Trophoblast cell (in vitro differentiated cells and primary cell): ENCODE results near the gene HOXD8.
A peak's percentile ranks its signal among the peaks of the same experiment; 100 is the strongest.

Experiments used
- DNase-seq, 2 donors: peaks; one replicate each; pipeline ENCODE4 v3.0.0-alpha.2; 2016
- H2AFZ ChIP-seq: 2 replicates; pipeline ENCODE4 v1.6.1; 2013; ENCODE audit warnings: low read length, moderate library complexity, mild to moderate bottlenecking; ENCODE audit not compliant: insufficient read depth, poor library complexity
- H2AK5ac ChIP-seq: 2 replicates; pipeline ENCODE4 v1.6.1; 2013; ENCODE audit warnings: mild to moderate bottlenecking, low read length
- H2BK120ac ChIP-seq: 2 replicates; pipeline ENCODE4 v1.6.1; 2013; ENCODE audit warnings: low read length, mild to moderate bottlenecking, moderate library complexity; ENCODE audit not compliant: insufficient read depth, poor library complexity
- H2BK12ac ChIP-seq: 2 replicates; pipeline ENCODE4 v1.6.1; 2013; ENCODE audit warnings: mild to moderate bottlenecking, low read length, moderate library complexity
- H2BK5ac ChIP-seq: 2 replicates; pipeline ENCODE4 v1.6.1; 2013; ENCODE audit warnings: low read length, low read depth, moderate library complexity, mild to moderate bottlenecking; ENCODE audit not compliant: poor library complexity
- H3K14ac ChIP-seq: 2 replicates; pipeline ENCODE4 v1.6.1; 2013; ENCODE audit warnings: mild to moderate bottlenecking, low read length
- H3K18ac ChIP-seq: 2 replicates; pipeline ENCODE4 v1.6.1; 2013; ENCODE audit warnings: mild to moderate bottlenecking, low read length
- H3K23ac ChIP-seq: 2 replicates; pipeline ENCODE4 v1.6.1; 2013; ENCODE audit warnings: low read length
- H3K27ac ChIP-seq: 2 replicates; pipeline ENCODE4 v1.5.1; 2013; ENCODE audit warnings: low read depth, mild to moderate bottlenecking, inconsistent platforms, low read length, moderate library complexity
- H3K27me3 ChIP-seq: 2 replicates; pipeline ENCODE4 v1.6.1; 2013; ENCODE audit warnings: inconsistent platforms, mild to moderate bottlenecking, low read length, moderate library complexity; ENCODE audit not compliant: insufficient read depth
- H3K36me3 ChIP-seq, 2 experiments: 1 replicate in 1 of 2; 2 replicates in 1 of 2; pipeline ENCODE4 v1.6.1; 2013; ENCODE audit warnings: low read length in 2 of 2, mild to moderate bottlenecking in 2 of 2, moderate library complexity in 1 of 2; ENCODE audit not compliant: insufficient read depth in 2 of 2, control insufficient read depth in 1 of 2
- H3K4ac ChIP-seq: 2 replicates; pipeline ENCODE4 v1.6.1; 2013; ENCODE audit warnings: low read depth, mild to moderate bottlenecking, low read length, moderate library complexity
- H3K4me1 ChIP-seq, 2 experiments: 1 replicate in 1 of 2; 2 replicates in 1 of 2; pipeline ENCODE4 v1.6.1; 2013; ENCODE audit warnings: low read length in 2 of 2, mild to moderate bottlenecking in 2 of 2, moderate library complexity in 1 of 2; ENCODE audit not compliant: insufficient read depth in 2 of 2, control insufficient read depth in 1 of 2
- H3K4me2 ChIP-seq: 2 replicates; pipeline ENCODE4 v1.6.1; 2013; ENCODE audit warnings: inconsistent platforms, mild to moderate bottlenecking, low read length, moderate library complexity
- H3K4me3 ChIP-seq: 2 replicates; pipeline ENCODE4 v1.5.1; 2013; ENCODE audit warnings: mild to moderate bottlenecking, low read depth, low read length, inconsistent platforms
- H3K79me1 ChIP-seq: one replicate; pipeline ENCODE4 v1.6.1; 2013; ENCODE audit warnings: low read length
- H3K79me2 ChIP-seq: 2 replicates; pipeline ENCODE4 v1.6.1; 2013; ENCODE audit warnings: low read length, mild to moderate bottlenecking; ENCODE audit not compliant: control insufficient read depth, insufficient read depth, poor library complexity
- H3K9ac ChIP-seq: 2 replicates; pipeline ENCODE4 v1.6.1; 2013; ENCODE audit warnings: mild to moderate bottlenecking, low read length
- H3K9me3 ChIP-seq: 2 replicates; pipeline ENCODE4 v1.6.1; 2013; ENCODE audit warnings: low read depth, mild to moderate bottlenecking, control low read depth, inconsistent platforms, low read length; ENCODE audit not compliant: insufficient read depth
- H4K12ac ChIP-seq: 2 replicates; pipeline ENCODE4 v1.6.1; 2013; ENCODE audit warnings: low read depth, mild to moderate bottlenecking, low read length, moderate library complexity
- H4K8ac ChIP-seq: 2 replicates; pipeline ENCODE4 v1.6.1; 2013; ENCODE audit warnings: low read depth, mild to moderate bottlenecking, low read length, moderate library complexity
- H4K91ac ChIP-seq: one replicate; pipeline ENCODE4 v1.6.1; 2013; ENCODE audit warnings: low read depth, mild to moderate bottlenecking, low read length, moderate library complexity
- WGBS: extraction: QIAGEN DNeasy Blood & Tissue Kit; methylation state at CpG from one replicate; pipeline ENCODE4 v1.1.7; 2013; ENCODE audit warnings: missing lambda C conversion rate; ENCODE audit not compliant: insufficient read length, insufficient coverage; ENCODE audit errors: extremely low coverage; 5-methylcytosine and 5-hydroxymethylcytosine counted together

The HOXD8 gene

DNA sequence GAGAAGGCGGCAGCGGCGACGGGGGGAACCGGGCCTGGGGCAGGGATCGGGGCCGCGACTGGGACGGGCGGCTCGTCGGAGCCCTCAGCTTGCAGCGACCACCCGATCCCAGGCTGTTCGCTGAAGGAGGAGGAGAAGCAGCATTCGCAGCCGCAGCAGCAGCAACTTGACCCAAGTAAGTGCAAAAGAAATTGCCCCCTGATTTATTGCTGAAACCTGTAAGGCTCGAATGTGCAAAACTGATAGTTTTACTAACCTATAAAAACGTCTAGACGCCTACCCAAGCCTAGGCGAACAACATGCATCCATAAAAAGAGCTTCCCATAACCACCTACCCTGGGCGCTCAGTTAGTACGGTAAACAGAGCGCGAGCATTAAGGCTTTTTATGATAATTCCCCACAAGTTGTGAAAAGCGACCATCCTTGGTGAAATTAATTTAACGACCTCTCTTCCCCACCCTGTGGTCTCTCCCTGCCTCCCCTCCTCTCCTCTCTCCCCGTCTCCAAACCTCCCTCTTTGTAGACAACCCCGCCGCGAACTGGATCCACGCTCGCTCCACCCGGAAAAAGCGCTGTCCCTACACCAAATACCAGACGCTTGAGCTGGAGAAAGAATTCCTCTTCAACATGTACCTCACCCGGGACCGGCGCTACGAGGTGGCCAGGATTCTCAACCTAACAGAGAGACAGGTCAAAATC lies 5.9 kb upstream of the HOXD8 start:
- Histone ChIP-seq H2AFZ (no peak overlapping the region), H3K18ac (no peak overlapping the region), H4K91ac (no peak overlapping the region), H3K23ac (no peak overlapping the region), H3K27ac (no peak overlapping the region), H3K9ac (no peak overlapping the region), H3K79me1 (no peaks in the 10 kb centered on the region), H3K27me3 (peaks cover 77% of the 10 kb centered on the region), H3K4me1 (peaks cover 5 to 9% of the 10 kb centered on the region in 2 experiments), H3K4me3 (peak overlapping the region; percentile 37), H3K4me2 (peak overlapping the region; percentile 80), H2BK12ac (no peak overlapping the region), H3K79me2 (no peaks in the 10 kb centered on the region), H4K12ac (no peak overlapping the region), H2BK120ac (no peak overlapping the region), H3K36me3 (no peaks in the 10 kb centered on the region), H4K8ac (no peak overlapping the region), H3K9me3 (peaks cover 8% of the 10 kb centered on the region), H3K4ac (no peak overlapping the region), H2BK5ac (no peak overlapping the region), H3K14ac (no peak overlapping the region), H2AK5ac (no peak overlapping the region)
- no peak for DNase-seq
- WGBS = no CpG with 5 or more reads among the region's 40 CpGs

- H2AK5ac ChIP-seq = no peak overlapping the region
- H3K4me1 ChIP-seq = peaks cover 10 to 13% of the 10 kb centered on the region in 2 experiments
- H4K8ac ChIP-seq = no peak overlapping the region
- H3K23ac ChIP-seq = no peak overlapping the region
- H3K36me3 ChIP-seq = no peaks in the 10 kb centered on the region
- no peak overlapping the region for H3K27ac ChIP-seq
- H2AFZ ChIP-seq = no peak overlapping the region
- H3K14ac ChIP-seq = no peak overlapping the region
- no peak overlapping the region for H3K9ac ChIP-seq
- no peaks in the 10 kb centered on the region for H3K79me1 ChIP-seq
- H2BK5ac ChIP-seq = no peak overlapping the region
- H4K12ac ChIP-seq = no peak overlapping the region
- peaks cover 80% of the 10 kb centered on the region for H3K27me3 ChIP-seq
- DNase-seq = no peak
- H3K4ac ChIP-seq = no peak overlapping the region
- no peak overlapping the region for H4K91ac ChIP-seq
- no peak overlapping the region for H2BK120ac ChIP-seq
- H3K9me3 ChIP-seq = peaks cover 8% of the 10 kb centered on the region
- H3K18ac ChIP-seq = no peak overlapping the region
- no CpG with 5 or more reads among the region's 34 CpGs for WGBS
- H3K4me2 ChIP-seq = no peak overlapping the region
- H3K4me3 ChIP-seq = no peak overlapping the region
- no peaks in the 10 kb centered on the region for H3K79me2 ChIP-seq
- H2BK12ac ChIP-seq = no peak overlapping the region
These were observed 5.2 kb upstream of the HOXD8 start for GRCh38 chr2:176124110-176124946.

DNA sequence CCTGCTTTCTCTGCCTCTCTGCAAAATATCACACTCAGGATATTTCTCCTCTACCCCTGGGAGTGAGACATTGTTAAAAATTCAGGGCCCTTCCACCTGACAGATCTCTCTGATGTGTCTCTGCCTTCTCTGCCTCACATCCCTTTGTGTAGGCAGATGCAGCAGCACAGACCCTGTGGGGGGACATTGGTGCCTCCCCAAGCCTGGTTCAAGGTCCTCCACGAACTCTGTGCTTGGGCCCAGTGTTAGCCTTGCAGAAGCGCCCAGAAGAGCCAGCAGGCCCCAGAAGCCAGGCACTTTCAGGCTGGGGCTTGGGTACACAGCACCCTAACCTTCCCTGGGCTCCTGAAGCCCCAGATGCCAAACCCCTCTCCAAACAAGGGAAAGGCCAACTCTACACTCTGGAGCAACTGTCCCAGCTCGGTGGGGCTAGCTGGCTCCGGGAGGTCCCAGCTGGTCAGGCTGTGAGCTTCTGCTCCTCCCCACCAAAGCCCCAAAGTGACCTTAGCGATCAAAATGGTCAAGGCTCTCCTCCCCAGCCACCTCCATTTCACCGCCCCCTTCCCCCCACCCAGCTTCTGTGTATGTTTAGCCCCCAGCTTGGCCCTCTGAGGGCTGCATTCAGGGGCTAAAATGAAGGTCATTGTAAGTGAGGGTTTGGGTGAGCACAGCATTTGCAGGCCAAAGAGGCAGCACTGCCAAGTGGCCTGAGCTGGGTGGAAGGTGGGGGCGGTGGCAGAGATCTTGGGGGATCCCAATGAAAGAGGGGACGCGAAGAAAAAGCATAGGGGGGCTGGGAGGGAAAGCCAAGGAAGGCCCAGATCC lies 4.3 kb upstream of the HOXD8 start:
- H3K9me3 ChIP-seq = peaks cover 8% of the 10 kb centered on the region
- H4K91ac ChIP-seq = no peak overlapping the region
- H2AFZ ChIP-seq = no peak overlapping the region
- no peak for DNase-seq
- H3K9ac ChIP-seq = no peak overlapping the region
- H2AK5ac ChIP-seq = no peak overlapping the region
- H3K79me1 ChIP-seq = no peaks in the 10 kb centered on the region
- H3K4ac ChIP-seq = no peak overlapping the region
- no peak overlapping the region for H3K4me2 ChIP-seq
- no peak overlapping the region for H3K27ac ChIP-seq
- H4K12ac ChIP-seq = no peak overlapping the region
- H3K27me3 ChIP-seq = peaks cover 81% of the 10 kb centered on the region
- no peak overlapping the region for H2BK5ac ChIP-seq
- no peak overlapping the region for H2BK12ac ChIP-seq
- H3K23ac ChIP-seq = no peak overlapping the region
- no peaks in the 10 kb centered on the region for H3K79me2 ChIP-seq
- peak overlapping the region; percentile 41 for H3K4me3 ChIP-seq
- H4K8ac ChIP-seq = no peak overlapping the region
- H2BK120ac ChIP-seq = no peak overlapping the region
- H3K36me3 ChIP-seq = no peaks in the 10 kb centered on the region
- WGBS = no CpG with 5 or more reads among the region's 9 CpGs
- no peak overlapping the region for H3K14ac ChIP-seq
- peaks cover 13 to 18% of the 10 kb centered on the region in 2 experiments for H3K4me1 ChIP-seq
- no peak overlapping the region for H3K18ac ChIP-seq

DNA sequence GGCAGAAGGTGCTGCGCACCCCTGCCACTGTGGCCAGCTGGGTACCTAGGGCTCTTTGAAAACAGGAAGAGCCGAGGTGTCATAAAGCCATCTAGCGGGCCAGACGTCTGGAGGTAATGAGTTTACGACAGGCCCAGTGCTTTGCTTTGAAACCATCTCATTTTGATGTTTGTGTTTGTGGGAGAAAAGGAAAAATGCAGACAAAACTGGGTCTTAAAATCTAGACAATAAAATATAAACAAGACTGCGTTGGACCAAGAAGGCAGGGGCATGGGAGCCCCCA lies 3.8 kb upstream of the HOXD8 start:
- Histone ChIP-seq H3K27ac (no peak overlapping the region), H3K79me1 (no peaks in the 10 kb centered on the region), H3K4me2 (no peak overlapping the region), H2BK120ac (no peak overlapping the region), H2AFZ (no peak overlapping the region), H3K4me3 (no peak overlapping the region), H3K4ac (no peak overlapping the region), H3K9ac (no peak overlapping the region), H3K36me3 (no peaks in the 10 kb centered on the region), H3K9me3 (peaks cover 10% of the 10 kb centered on the region), H4K8ac (no peak overlapping the region), H3K27me3 (peaks cover 81% of the 10 kb centered on the region), H2BK12ac (no peak overlapping the region), H2AK5ac (no peak overlapping the region), H3K18ac (no peak overlapping the region), H3K4me1 (peaks cover 18 to 22% of the 10 kb centered on the region in 2 experiments), H2BK5ac (no peak overlapping the region), H3K79me2 (no peaks in the 10 kb centered on the region), H3K23ac (no peak overlapping the region), H4K12ac (no peak overlapping the region), H4K91ac (no peak overlapping the region), H3K14ac (no peak overlapping the region)
- DNase-seq = no peak
- no CpG with 5 or more reads among the region's 6 CpGs for WGBS
